ENCODE data around the gene CFAP57.
"Not testable (repeated sequence)": the region's sequence is repeated elsewhere in the genome, so short reads cannot be mapped to it uniquely, and the experiment has no call there.

The CFAP57 gene

GRCh38 chr1:43205671-43206070 is 33.5 kb downstream of the CFAP57 start:
- WGBS: 93% methylated on average over 4 of the region's 4 CpGs
- Histone ChIP-seq H3K27me3 (ENCODE audit: insufficient read depth, low read length) (no peaks in the 10 kb centered on the region), H3K36me3 (ENCODE audit: insufficient read depth, low read length) (no peaks in the 10 kb centered on the region), H3K4me3 (ENCODE audit: low read length) (no peak overlapping the region), H3K27ac (ENCODE audit: low read depth, low read length) (no peak overlapping the region), H3K9ac (ENCODE audit: low read depth, low read length) (no peak overlapping the region), H3K4me1 (ENCODE audit: insufficient read depth, low read length) (peaks cover 19% of the 10 kb centered on the region), H3K9me3 (ENCODE audit: insufficient read depth, low read depth, low read length) (no peaks in the 10 kb centered on the region)

GRCh38 chr1:43206600-43207228 is 34.6 kb downstream of the CFAP57 start:
- H3K4me3 ChIP-seq (ENCODE audit: low read length): peak overlapping the region; percentile 8; the same call in 1 of the 2 replicates
- H3K27ac ChIP-seq (ENCODE audit: low read depth, low read length): peak overlapping the region; percentile 92
- H3K9me3 ChIP-seq (ENCODE audit: insufficient read depth, low read depth, low read length): no peaks in the 10 kb centered on the region
- peaks cover 19% of the 10 kb centered on the region for H3K4me1 ChIP-seq (ENCODE audit: insufficient read depth, low read length)
- 40% methylated on average over 10 of the region's 10 CpGs for WGBS
- peak overlapping the region; percentile 65 for H3K9ac ChIP-seq (ENCODE audit: low read depth, low read length)
- H3K27me3 ChIP-seq (ENCODE audit: insufficient read depth, low read length): no peaks in the 10 kb centered on the region
- H3K36me3 ChIP-seq (ENCODE audit: insufficient read depth, low read length): no peaks in the 10 kb centered on the region

- Histone ChIP-seq H3K9ac (ENCODE audit: low read depth, low read length) (peak overlapping the region; percentile 56; the same call in 1 of the 2 replicates), H3K27me3 (ENCODE audit: insufficient read depth, low read length) (no peaks in the 10 kb centered on the region), H3K36me3 (ENCODE audit: insufficient read depth, low read length) (no peaks in the 10 kb centered on the region), H3K9me3 (ENCODE audit: insufficient read depth, low read depth, low read length) (no peaks in the 10 kb centered on the region), H3K27ac (ENCODE audit: low read depth, low read length) (peak overlapping the region; percentile 92), H3K4me1 (ENCODE audit: insufficient read depth, low read length) (peaks cover 19% of the 10 kb centered on the region), H3K4me3 (ENCODE audit: low read length) (peak overlapping the region; percentile 8; the same call in 1 of the 2 replicates)
- WGBS: 92% methylated on average over 12 of the region's 12 CpGs
Observed at GRCh38 chr1:43207229-43207853, 35.2 kb downstream of the CFAP57 start.

GRCh38 chr1:43208277-43208676 is 36.1 kb downstream of the CFAP57 start:
- H3K36me3 ChIP-seq (ENCODE audit: insufficient read depth, low read length); H3K4me3 ChIP-seq (ENCODE audit: low read length); H3K27me3 ChIP-seq (ENCODE audit: insufficient read depth, low read length); H3K27ac ChIP-seq (ENCODE audit: low read depth, low read length); H3K9me3 ChIP-seq (ENCODE audit: insufficient read depth, low read depth, low read length); H3K9ac ChIP-seq (ENCODE audit: low read depth, low read length): not testable (repeated sequence)
- H3K4me1 ChIP-seq (ENCODE audit: insufficient read depth, low read length): peaks cover 19% of the 10 kb centered on the region
- 97% methylated on average over 7 of the region's 8 CpGs for WGBS

DNA sequence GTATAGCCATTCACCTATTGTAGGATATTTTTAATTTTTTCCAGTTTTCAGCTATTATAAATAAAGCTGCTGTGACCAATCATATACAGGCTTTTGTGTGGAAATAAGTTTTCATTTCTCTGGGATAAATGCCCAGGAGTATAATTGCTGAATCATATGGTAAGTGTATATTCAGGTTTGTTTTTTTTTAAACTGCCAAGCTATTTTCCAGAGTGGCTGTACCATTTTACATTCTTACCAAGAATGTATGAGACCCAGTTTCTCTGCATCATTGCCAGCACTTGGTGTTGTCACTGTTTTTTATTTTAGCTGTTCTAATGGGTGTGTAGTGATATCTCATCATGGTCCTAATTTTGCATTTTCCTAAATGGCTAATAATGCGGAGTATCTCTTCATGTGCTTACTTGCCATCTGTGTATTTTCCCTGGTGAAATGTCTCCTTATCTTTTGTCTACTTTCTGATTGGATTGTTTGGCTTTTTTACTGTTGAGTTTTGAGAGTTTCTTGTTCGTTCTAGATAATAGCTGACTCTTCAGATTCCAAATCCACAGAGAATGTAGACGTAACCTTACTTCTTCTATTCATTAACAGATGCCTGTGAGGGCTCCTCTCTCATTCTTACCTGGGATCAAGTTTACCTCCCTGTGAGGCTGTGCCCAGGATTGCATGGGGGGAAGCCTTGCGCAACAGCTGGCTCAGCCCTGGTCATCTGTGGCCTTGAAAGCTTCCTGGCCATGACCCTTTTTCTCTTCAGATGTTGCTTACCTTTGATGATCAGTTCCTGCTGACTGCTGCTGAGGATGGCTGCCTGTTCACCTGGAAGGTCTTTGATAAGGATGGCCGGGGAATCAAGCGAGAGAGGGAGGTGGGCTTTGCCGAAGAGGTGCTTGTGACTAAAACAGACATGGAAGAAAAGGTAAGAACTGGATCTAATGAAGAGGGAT is 42.6 kb downstream of the CFAP57 start:
- Histone ChIP-seq H3K9ac (ENCODE audit: low read depth, low read length) (no peak overlapping the region), H3K4me1 (ENCODE audit: insufficient read depth, low read length) (no peaks in the 10 kb centered on the region), H3K9me3 (ENCODE audit: insufficient read depth, low read depth, low read length) (no peaks in the 10 kb centered on the region), H3K36me3 (ENCODE audit: insufficient read depth, low read length) (no peaks in the 10 kb centered on the region), H3K4me3 (ENCODE audit: low read length) (no peak overlapping the region), H3K27ac (ENCODE audit: low read depth, low read length) (no peak overlapping the region), H3K27me3 (ENCODE audit: insufficient read depth, low read length) (no peaks in the 10 kb centered on the region)
- WGBS: 76% methylated on average over 7 of the region's 7 CpGs

- Histone ChIP-seq H3K27me3 (ENCODE audit: insufficient read depth, low read length) (no peaks in the 10 kb centered on the region), H3K27ac (ENCODE audit: low read depth, low read length) (no peak overlapping the region), H3K9me3 (ENCODE audit: insufficient read depth, low read depth, low read length) (no peaks in the 10 kb centered on the region), H3K36me3 (ENCODE audit: insufficient read depth, low read length) (no peaks in the 10 kb centered on the region), H3K4me3 (ENCODE audit: low read length) (no peak overlapping the region), H3K9ac (ENCODE audit: low read depth, low read length) (no peak overlapping the region), H3K4me1 (ENCODE audit: insufficient read depth, low read length) (no peaks in the 10 kb centered on the region)
- 94% methylated on average over 10 of the region's 10 CpGs for WGBS
Observed at GRCh38 chr1:43217747-43218146, 45.6 kb downstream of the CFAP57 start.

GRCh38 chr1:43220905-43221778 is 49.0 kb downstream of the CFAP57 start:
- Histone ChIP-seq H3K4me1 (ENCODE audit: insufficient read depth, low read length) (no peaks in the 10 kb centered on the region), H3K9ac (ENCODE audit: low read depth, low read length) (no peak overlapping the region), H3K27ac (ENCODE audit: low read depth, low read length) (no peak overlapping the region), H3K36me3 (ENCODE audit: insufficient read depth, low read length) (no peaks in the 10 kb centered on the region), H3K27me3 (ENCODE audit: insufficient read depth, low read length) (no peaks in the 10 kb centered on the region), H3K9me3 (ENCODE audit: insufficient read depth, low read depth, low read length) (no peaks in the 10 kb centered on the region), H3K4me3 (ENCODE audit: low read length) (no peak overlapping the region)
- 91% methylated on average over 7 of the region's 7 CpGs for WGBS

DNA sequence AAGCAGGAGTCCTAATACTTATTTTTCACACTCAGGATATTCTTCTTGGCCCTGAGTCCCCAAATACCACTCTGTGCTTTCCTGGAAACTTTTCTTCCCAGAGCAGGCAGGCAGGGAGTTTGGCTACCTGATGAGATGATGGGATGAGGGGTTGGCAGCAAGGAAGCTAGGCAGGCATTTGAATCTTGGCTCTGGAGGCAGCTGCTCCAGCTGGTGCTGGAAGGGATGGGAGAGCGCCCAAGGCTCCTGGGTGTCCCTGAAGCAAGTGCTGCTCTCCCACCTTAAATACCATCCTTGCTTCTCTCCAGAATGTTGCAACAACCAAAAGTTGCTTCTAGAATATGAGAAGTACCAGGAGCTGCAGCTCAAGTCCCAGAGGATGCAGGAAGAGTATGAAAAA is 49.7 kb downstream of the CFAP57 start:
- no peaks in the 10 kb centered on the region for H3K4me1 ChIP-seq (ENCODE audit: insufficient read depth, low read length)
- no peaks in the 10 kb centered on the region for H3K36me3 ChIP-seq (ENCODE audit: insufficient read depth, low read length)
- WGBS: 91% methylated on average over 1 of the region's 1 CpG
- H3K9ac ChIP-seq (ENCODE audit: low read depth, low read length): no peak overlapping the region
- no peak overlapping the region for H3K4me3 ChIP-seq (ENCODE audit: low read length)
- no peaks in the 10 kb centered on the region for H3K9me3 ChIP-seq (ENCODE audit: insufficient read depth, low read depth, low read length)
- H3K27me3 ChIP-seq (ENCODE audit: insufficient read depth, low read length): no peaks in the 10 kb centered on the region; the same call in 1 of the 2 replicates
- no peak overlapping the region for H3K27ac ChIP-seq (ENCODE audit: low read depth, low read length)

DNA sequence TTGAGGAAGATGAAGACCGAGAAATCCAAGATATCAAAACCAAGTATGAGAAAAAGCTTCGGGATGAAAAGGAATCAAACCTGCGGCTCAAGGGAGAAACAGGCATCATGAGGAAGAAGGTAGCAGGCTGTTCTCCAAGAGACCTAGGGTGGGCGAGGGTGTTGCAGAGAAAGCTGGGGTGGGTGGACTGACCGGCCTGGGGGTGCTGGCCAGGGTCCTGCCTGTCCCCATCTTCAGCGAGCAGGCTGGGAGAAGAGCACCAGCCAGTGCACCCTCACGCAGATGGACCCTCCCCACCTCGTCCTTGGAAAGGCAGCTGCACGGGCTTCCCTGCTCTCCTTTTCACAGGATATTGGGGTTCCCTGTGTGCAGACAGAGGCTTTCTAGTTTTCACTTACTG is 50.7 kb downstream of the CFAP57 start:
- H3K9ac ChIP-seq (ENCODE audit: low read depth, low read length): no peak overlapping the region
- no peaks in the 10 kb centered on the region for H3K4me1 ChIP-seq (ENCODE audit: insufficient read depth, low read length)
- H3K27ac ChIP-seq (ENCODE audit: low read depth, low read length): no peak overlapping the region
- H3K36me3 ChIP-seq (ENCODE audit: insufficient read depth, low read length): no peaks in the 10 kb centered on the region
- 88% methylated on average over 9 of the region's 9 CpGs for WGBS
- no peaks in the 10 kb centered on the region for H3K9me3 ChIP-seq (ENCODE audit: insufficient read depth, low read depth, low read length)
- H3K4me3 ChIP-seq (ENCODE audit: low read length): no peak overlapping the region
- no peaks in the 10 kb centered on the region; the same call in 1 of the 2 replicates for H3K27me3 ChIP-seq (ENCODE audit: insufficient read depth, low read length)

GRCh38 chr1:43225168-43225567 is 53.0 kb downstream of the CFAP57 start:
- Histone ChIP-seq H3K9ac (ENCODE audit: low read depth, low read length) (no peak overlapping the region), H3K27me3 (ENCODE audit: insufficient read depth, low read length) (no peaks in the 10 kb centered on the region; the same call in 1 of the 2 replicates), H3K36me3 (ENCODE audit: insufficient read depth, low read length) (no peaks in the 10 kb centered on the region), H3K27ac (ENCODE audit: low read depth, low read length) (no peak overlapping the region), H3K9me3 (ENCODE audit: insufficient read depth, low read depth, low read length) (no peaks in the 10 kb centered on the region), H3K4me3 (ENCODE audit: low read length) (no peak overlapping the region), H3K4me1 (ENCODE audit: insufficient read depth, low read length) (no peaks in the 10 kb centered on the region)
- WGBS: 95% methylated on average over 3 of the region's 3 CpGs
